A549 (cell line): ENCODE measurements around the gene SCN1A.

ENCODE experiments used
- ELK1 ChIP-seq: fragments of 150-350 bp; IDR thresholded peaks from 2 replicates; pipeline ENCODE4 v1.6.1; 2014; ENCODE audit warnings: low read depth, mild to moderate bottlenecking, low read length
- MAFK ChIP-seq: fragments of 450-650 bp; IDR thresholded peaks from 2 replicates; pipeline ENCODE4 v1.6.1; 2014; ENCODE audit not compliant: partially characterized antibody
- POLR2A ChIP-seq: IDR thresholded peaks from 2 replicates; pipeline ENCODE4 v1.6.1; 2012; ENCODE audit warnings: mild to moderate bottlenecking, low read length
- RNF2 ChIP-seq: fragments of 200-600 bp; sonication (generic); IDR thresholded peaks from 2 replicates; pipeline ENCODE4 v1.6.1; 2016; ENCODE audit warnings: low read depth, mild to moderate bottlenecking, antibody characterized with exemption, moderate library complexity, borderline replicate concordance
- TF ChIP-seq, protein P1 (sequence below): fragments of >200 bp; sonication (Bioruptor Twin); formaldehyde crosslinking; IDR thresholded peaks from 3 replicates; pipeline ENCODE4 v1.5.1; 2016

GRCh38 chr2:165970663-165971062, 157.2 kb downstream of the SCN1A start:
- TF ChIP-seq, protein P1, sequence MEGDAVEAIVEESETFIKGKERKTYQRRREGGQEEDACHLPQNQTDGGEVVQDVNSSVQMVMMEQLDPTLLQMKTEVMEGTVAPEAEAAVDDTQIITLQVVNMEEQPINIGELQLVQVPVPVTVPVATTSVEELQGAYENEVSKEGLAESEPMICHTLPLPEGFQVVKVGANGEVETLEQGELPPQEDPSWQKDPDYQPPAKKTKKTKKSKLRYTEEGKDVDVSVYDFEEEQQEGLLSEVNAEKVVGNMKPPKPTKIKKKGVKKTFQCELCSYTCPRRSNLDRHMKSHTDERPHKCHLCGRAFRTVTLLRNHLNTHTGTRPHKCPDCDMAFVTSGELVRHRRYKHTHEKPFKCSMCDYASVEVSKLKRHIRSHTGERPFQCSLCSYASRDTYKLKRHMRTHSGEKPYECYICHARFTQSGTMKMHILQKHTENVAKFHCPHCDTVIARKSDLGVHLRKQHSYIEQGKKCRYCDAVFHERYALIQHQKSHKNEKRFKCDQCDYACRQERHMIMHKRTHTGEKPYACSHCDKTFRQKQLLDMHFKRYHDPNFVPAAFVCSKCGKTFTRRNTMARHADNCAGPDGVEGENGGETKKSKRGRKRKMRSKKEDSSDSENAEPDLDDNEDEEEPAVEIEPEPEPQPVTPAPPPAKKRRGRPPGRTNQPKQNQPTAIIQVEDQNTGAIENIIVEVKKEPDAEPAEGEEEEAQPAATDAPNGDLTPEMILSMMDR, result no peak
- TF ChIP-seq POLR2A (no peak), MAFK (no peak), ELK1 (no peak), RNF2 (no peak)
